Memory B cell (primary cell): ENCODE measurements around the gene GFRA3.
"Not testable (repeated sequence)": the region's sequence is repeated elsewhere in the genome, so short reads cannot be mapped to it uniquely, and the experiment has no call there.

Source experiments
- ATAC-seq: fragments of 150-1000 bp; cut with Tn5 transposase; 2 replicates; pipeline ENCODE4 v1.10.0; 2021; ENCODE audit warnings: low read depth, mild to moderate bottlenecking, moderate library complexity
- DNase-seq, 2 donors: peaks; one replicate each; pipeline ENCODE4 v3.0.0; 2022; ENCODE audit warnings: low spot score in 2 of 2
- H3K27ac Mint-ChIP-seq: one replicate; pipeline ENCODE4 v1.8.0; 2022; ENCODE audit warnings: mild to moderate bottlenecking, moderate library complexity, mixed read lengths
- H3K27me3 Mint-ChIP-seq: one replicate; pipeline ENCODE4 v1.8.0; 2022; ENCODE audit warnings: mixed read lengths
- H3K36me3 Mint-ChIP-seq: one replicate; pipeline ENCODE4 v1.8.0; 2022; ENCODE audit warnings: mild to moderate bottlenecking, mixed read lengths
- H3K4me1 Mint-ChIP-seq: one replicate; pipeline ENCODE4 v1.8.0; 2022; ENCODE audit warnings: mixed read lengths
- H3K4me3 Mint-ChIP-seq: one replicate; pipeline ENCODE4 v1.8.0; 2022; ENCODE audit warnings: mild to moderate bottlenecking, moderate library complexity, mixed read lengths
- H3K9me3 Mint-ChIP-seq: one replicate; pipeline ENCODE4 v1.8.0; 2022; ENCODE audit warnings: mixed read lengths

Gene GFRA3

DNA sequence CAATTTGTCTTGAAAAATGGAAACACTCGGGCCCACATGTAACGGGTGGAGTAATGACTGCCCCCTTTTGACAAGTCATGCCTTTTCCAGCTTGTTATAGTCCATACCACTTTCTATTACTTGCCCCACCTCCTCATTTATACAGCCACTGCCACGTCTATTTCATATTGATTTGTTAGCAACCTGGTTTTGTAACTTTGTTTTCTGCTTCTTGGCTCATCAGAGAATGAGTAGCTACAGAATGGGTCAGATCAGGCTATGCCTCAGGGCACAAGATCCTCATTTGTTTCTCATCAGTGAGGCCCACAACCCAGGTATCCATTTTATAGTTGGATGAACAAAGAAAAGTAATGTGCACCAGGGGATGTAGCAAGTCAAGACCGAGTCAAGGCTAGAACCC, 1.7 kb downstream of the GFRA3 start:
- H3K4me3 Mint-ChIP-seq, result no peak overlapping the region
- DNase-seq (no peak), ATAC-seq (no peak)
- H3K4me1 Mint-ChIP-seq, result peaks cover 8% of the 10 kb centered on the region
- H3K36me3 Mint-ChIP-seq, result no peaks in the 10 kb centered on the region
- H3K9me3 Mint-ChIP-seq, result no peaks in the 10 kb centered on the region
- peaks cover 13% of the 10 kb centered on the region for H3K27me3 Mint-ChIP-seq
- no peak overlapping the region for H3K27ac Mint-ChIP-seq

DNA sequence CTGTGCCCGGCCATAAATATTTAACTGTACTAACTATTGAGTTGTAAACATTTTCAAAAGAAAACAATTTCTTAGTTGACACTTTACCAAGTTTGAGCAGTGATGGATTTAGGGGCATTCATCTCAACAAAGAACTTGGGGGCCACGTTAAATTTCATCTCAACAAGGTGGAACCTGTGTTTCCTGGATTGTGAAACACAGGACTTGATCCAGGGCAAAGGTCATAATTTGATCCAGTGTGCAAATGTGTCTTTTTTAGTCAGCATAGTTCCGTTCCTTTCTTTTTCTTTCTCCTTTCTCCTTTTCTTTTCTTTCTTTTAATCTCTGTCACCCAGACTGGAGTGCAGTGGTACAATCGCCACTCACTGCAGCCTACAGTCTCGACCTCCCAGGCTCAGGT, 3.1 kb downstream of the GFRA3 start:
- DNase-seq (no peak), ATAC-seq (no peak)
- H3K36me3 Mint-ChIP-seq, result no peaks in the 10 kb centered on the region
- no peaks in the 10 kb centered on the region for H3K9me3 Mint-ChIP-seq
- H3K27ac Mint-ChIP-seq, result no peak overlapping the region
- H3K4me3 Mint-ChIP-seq, result no peak overlapping the region
- peaks cover 19% of the 10 kb centered on the region for H3K27me3 Mint-ChIP-seq
- H3K4me1 Mint-ChIP-seq, result peaks cover 8% of the 10 kb centered on the region

DNA sequence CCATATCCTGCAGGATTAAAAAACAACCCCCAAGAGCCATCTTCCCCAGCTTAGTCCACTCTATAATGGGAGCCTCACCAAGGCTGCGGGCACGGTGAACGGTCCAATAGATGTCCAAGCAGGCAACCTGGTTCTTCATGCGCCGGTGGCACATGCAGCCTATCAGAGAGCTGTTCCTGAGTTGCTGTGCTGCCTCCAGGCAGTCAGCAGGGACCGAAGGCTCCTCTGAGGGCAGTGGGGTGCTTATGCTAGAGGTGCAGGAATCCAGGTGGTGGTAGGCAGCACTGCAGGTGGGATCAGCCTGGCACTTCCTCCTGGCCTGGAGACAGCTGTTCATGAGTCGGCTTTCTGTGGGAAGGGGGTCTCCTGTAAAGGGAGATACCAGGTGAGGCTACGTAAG, 10.2 kb downstream of the GFRA3 start:
- H3K36me3 Mint-ChIP-seq, result no peaks in the 10 kb centered on the region
- no peak overlapping the region for H3K4me3 Mint-ChIP-seq
- no peaks in the 10 kb centered on the region for H3K9me3 Mint-ChIP-seq
- no peak for ATAC-seq
- no peak for DNase-seq
- H3K4me1 Mint-ChIP-seq, result no peaks in the 10 kb centered on the region
- peaks cover 15% of the 10 kb centered on the region for H3K27me3 Mint-ChIP-seq
- H3K27ac Mint-ChIP-seq, result no peak overlapping the region

DNA sequence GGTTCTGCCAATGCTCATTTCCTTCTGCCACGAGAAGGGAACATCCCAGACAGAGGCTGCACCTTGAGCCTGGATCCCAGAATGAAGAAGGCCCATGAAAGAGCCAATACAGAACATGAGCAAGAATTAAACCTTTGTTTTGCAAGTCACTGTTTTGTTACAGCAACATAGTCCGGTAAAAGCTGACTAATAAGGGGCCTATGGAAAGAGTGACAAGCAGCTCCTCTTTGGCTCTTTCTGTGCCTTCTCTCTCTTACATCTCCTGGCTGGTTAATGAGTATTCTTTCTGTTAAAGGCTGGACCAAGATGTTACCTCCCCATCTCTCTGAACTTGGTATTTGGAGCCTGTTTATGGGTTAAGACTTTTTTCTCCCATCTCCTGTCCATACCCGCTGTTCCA, 10.8 kb downstream of the GFRA3 start:
- peaks cover 15% of the 10 kb centered on the region for H3K27me3 Mint-ChIP-seq
- no peaks in the 10 kb centered on the region for H3K36me3 Mint-ChIP-seq
- H3K4me3 Mint-ChIP-seq, result no peak overlapping the region
- no peak overlapping the region for H3K27ac Mint-ChIP-seq
- DNase-seq (no peak), ATAC-seq (no peak)
- H3K9me3 Mint-ChIP-seq, result no peaks in the 10 kb centered on the region
- H3K4me1 Mint-ChIP-seq, result no peaks in the 10 kb centered on the region

DNA sequence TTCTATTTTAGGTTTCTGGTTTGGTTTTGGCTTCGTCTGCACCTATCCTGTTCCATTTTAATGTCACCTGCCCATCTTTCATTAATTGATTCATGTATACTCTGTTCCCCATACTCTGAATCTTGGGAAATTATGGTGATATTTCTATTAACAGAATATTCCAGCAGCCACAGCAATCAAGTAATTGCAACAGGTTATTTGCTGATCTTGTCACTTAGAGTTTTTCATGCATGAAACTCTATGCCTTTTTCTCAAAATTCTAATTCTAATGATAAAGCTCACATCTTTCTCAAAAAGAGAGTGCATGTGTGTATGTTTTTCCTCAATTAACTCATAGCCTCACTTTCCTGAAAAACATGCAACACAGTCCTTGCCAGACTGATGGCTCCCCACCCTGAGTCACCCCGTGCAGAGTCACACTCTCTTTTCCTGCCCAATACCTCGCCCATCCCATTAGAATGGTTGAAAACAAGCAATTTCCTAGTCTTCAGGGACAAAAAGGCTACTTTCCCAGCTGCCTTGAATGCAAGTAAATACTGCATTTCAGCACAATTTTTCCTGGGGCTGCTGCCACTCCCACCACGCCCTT, 15.6 kb downstream of the GFRA3 start:
- ATAC-seq (no peak), DNase-seq (no peak)
- Mint-ChIP-seq H3K4me3 (no peak overlapping the region), H3K27ac (no peak overlapping the region), H3K27me3 (peaks cover 1% of the 10 kb centered on the region), H3K9me3 (no peaks in the 10 kb centered on the region), H3K36me3 (no peaks in the 10 kb centered on the region), H3K4me1 (no peaks in the 10 kb centered on the region)

DNA sequence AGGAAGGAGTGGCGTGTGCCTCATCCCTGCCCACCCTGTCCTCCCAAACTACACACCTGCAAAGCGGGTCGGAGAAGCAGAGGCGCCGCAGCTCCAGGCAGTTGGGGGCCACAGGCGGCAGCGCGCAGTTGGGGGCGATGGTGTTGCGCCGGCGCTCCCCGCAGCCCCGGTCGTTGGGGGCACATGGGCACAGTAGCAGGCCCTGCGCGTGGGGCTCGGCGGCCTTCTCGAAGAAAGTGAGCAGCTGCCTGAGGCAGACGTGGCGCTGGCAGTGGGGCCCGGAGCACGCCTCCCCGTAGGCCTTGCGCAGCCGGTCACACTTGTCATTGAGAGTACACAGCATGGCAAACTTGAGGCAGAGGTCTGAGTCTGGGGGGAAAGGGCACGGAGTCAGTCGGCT, 16.8 kb downstream of the GFRA3 start:
- Mint-ChIP-seq H3K36me3 (no peaks in the 10 kb centered on the region), H3K4me3 (no peak overlapping the region), H3K27ac (no peak overlapping the region), H3K9me3 (no peaks in the 10 kb centered on the region), H3K27me3 (peaks cover 4% of the 10 kb centered on the region), H3K4me1 (no peaks in the 10 kb centered on the region)
- ATAC-seq, result no peak
- no peak for DNase-seq

DNA sequence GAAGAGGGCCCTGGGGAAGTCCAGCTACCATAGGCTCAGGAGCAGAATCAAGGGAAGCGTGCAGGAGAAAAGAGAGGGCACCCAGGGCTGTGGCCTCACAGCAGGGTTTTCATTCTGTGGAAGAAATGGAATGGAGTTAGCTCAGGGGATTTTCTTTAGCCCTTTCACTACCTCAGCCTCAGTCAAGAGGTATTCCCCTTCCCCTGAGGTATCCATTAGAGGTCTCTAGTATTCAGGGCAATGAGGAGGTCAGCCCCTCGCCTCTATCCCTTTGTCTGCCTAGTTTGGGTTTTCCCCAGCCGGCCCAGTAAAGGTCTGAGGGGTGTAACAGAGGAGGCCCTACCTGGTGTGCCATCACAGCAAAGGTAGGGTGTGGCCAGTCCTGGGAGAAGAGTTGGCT, 21.5 kb downstream of the GFRA3 start:
- ATAC-seq (no peak), DNase-seq (no peak)
- Mint-ChIP-seq H3K9me3 (no peaks in the 10 kb centered on the region), H3K27ac (no peak overlapping the region), H3K4me1 (no peaks in the 10 kb centered on the region), H3K27me3 (peaks cover 8% of the 10 kb centered on the region), H3K36me3 (no peaks in the 10 kb centered on the region), H3K4me3 (no peak overlapping the region)

DNA sequence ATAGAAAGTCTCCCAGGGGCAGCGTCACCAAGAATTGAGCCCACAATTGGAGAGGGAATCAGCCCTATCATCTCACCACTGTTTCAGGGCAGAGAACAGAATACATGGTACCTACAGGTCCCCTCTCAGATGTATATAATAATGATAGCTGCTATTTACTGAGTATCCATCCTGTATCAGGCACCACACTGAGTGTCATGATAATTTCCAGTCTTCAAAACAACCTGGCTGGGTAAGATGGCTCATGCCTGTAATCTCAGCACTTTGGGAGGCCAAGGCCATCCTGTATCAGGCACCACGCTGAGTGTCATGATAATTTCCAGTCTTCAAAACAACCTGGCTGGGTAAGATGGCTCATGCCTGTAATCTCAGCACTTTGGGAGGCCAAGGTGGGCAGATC, 26.6 kb downstream of the GFRA3 start:
- not testable (repeated sequence) for DNase-seq, H3K27ac Mint-ChIP-seq, H3K36me3 Mint-ChIP-seq, H3K9me3 Mint-ChIP-seq, H3K27me3 Mint-ChIP-seq, H3K4me3 Mint-ChIP-seq, H3K4me1 Mint-ChIP-seq, ATAC-seq

DNA sequence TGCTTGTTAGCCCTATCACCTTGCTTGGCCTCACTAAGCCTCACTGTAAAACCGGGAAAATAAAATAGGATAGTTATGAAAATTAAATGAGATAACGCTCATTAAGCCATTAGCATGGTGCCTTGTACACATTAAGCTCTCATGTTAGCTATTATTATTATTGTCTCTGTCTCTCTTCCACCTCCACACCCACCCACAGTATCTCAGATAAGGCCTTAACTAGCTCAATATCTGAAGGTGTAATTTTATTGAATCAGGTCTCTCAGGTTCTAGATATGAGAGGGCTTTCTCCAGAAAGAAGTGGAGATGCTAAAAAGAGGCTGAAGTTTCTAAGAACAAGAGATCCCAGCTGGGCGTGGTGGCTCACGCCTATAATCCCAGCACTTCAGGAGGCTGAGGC, 27.6 kb downstream of the GFRA3 start:
- peaks cover 7% of the 10 kb centered on the region for H3K27me3 Mint-ChIP-seq
- no peaks in the 10 kb centered on the region for H3K36me3 Mint-ChIP-seq
- peaks cover 5% of the 10 kb centered on the region for H3K4me1 Mint-ChIP-seq
- no peak for DNase-seq
- ATAC-seq, result no peak
- H3K4me3 Mint-ChIP-seq, result no peak overlapping the region
- no peaks in the 10 kb centered on the region for H3K9me3 Mint-ChIP-seq
- H3K27ac Mint-ChIP-seq, result no peak overlapping the region

DNA sequence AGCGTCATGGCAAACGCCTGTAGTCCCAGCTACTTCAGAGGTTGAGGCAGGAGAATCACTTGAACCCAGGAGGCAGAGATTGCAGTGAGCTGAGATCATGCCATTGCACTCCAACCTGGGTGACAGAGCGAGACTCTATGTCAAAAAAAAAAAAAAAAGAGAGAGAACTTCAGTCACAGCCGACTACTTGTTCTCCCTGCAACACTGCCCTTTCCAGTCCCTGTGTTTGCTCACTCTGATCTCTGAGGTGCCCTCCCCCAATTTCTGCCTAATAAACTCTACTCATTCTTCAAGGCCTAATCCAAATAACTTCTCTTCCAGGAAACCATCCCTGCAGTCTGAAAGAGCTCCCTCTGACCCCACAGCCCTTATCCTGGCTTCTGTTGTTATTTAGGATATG, 28.1 kb downstream of the GFRA3 start:
- peaks cover 8% of the 10 kb centered on the region for H3K4me1 Mint-ChIP-seq
- ATAC-seq, result no peak

DNA sequence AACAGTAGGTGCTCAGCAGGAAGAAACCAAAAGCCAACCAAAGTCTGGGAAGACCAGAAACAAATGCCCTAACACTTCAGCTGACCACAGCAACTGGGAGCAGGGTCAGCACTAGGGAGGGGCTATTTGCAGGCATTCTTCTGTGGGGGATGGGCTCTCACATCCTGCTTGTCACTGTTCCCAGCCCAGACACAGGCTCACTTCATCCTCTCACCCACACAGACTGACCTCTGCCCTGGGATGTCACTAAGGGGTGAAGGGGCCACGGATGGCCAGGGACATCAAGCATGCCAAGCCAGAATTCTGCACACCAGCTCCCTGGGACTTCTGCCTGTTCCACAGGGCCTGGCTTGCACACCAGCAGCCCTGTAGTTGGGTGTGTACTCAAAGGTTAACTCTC, 28.7 kb downstream of the GFRA3 start:
- Mint-ChIP-seq H3K9me3 (no peaks in the 10 kb centered on the region), H3K36me3 (no peaks in the 10 kb centered on the region), H3K4me1 (peaks cover 14% of the 10 kb centered on the region), H3K4me3 (no peak overlapping the region), H3K27me3 (peaks cover 11% of the 10 kb centered on the region), H3K27ac (no peak overlapping the region)
- DNase-seq, result no peak
- ATAC-seq, result no peak

More for the DNA sequence above, 28.1 kb downstream of the GFRA3 start:
- H3K27ac Mint-ChIP-seq, result no peak overlapping the region
- H3K4me3 Mint-ChIP-seq, result no peak overlapping the region
- H3K27me3 Mint-ChIP-seq, result peaks cover 8% of the 10 kb centered on the region
- no peaks in the 10 kb centered on the region for H3K9me3 Mint-ChIP-seq
- H3K36me3 Mint-ChIP-seq, result no peaks in the 10 kb centered on the region
- DNase-seq, result no peak

DNA sequence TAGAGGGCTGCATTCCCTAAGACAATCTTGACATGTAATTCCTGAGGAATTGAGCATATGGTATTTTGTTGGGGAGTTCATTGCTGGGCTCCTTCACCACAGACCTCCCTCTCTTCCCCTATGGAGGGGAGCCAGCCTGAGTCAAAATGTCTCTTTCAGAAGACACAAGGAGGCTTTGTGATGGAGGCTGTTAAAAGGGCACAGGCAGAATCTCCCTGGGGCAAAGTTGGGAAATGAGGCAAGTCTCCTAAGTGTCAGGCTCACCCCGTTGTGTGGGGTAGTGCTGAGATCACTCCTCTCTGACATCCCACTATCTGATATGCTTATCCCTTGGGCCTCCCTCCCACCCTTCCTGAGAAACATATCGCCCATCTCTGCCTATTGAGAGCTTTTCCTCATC, 30.6 kb downstream of the GFRA3 start:
- peaks cover 15% of the 10 kb centered on the region for H3K27me3 Mint-ChIP-seq

DNA sequence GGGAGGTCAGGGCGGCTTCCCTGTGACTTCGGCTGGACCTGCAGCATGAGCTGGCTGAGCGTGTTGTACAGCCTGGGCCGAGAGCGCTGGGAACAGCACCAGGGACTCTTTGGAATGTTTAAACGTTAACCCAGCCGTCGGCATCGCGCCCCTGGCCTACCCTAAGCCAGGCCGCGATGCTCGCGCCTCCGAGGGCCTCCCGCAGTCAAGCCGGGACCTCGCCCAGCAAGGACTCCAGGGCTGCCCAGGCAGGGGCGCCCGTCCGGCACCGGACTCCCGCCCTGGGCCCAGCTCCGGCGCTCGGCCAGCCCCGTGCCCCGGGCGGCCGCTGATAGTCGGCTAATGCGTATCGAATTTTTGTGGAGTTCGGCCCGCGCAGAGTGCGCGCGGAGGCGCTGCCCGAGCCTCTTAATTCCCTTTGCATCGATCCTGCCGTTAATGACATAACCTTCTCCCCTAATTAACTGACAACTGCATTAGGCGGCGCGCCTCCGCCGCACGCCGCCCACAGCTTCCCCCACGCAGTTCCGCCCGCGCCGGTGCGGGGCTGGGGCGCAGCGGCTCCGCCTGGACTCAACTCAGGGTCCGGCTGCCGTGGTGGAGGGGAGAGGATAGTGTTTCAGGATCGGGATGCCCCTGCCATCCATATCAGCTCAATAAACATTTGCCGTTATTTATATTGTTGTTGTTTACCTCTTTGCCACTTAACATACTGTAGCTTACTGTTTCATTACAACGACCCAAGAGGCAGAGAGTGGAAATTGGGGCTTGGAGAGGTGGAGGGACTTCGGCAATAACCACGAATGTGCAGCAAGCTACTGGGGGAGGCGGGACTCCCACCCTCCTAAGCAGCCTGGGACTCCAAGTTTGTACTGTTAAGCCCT, 32.5 kb downstream of the GFRA3 start:
- Mint-ChIP-seq H3K9me3 (no peaks in the 10 kb centered on the region), H3K4me3 (peak overlapping the region; percentile 60), H3K36me3 (no peaks in the 10 kb centered on the region), H3K4me1 (peaks cover 16% of the 10 kb centered on the region), H3K27ac (no peak overlapping the region), H3K27me3 (peaks cover 15% of the 10 kb centered on the region)
- ATAC-seq (peak; percentile 74), DNase-seq (no peak)

More for the DNA sequence above, 30.6 kb downstream of the GFRA3 start:
- no peak overlapping the region for H3K4me3 Mint-ChIP-seq
- H3K9me3 Mint-ChIP-seq, result no peaks in the 10 kb centered on the region
- DNase-seq, result no peak
- H3K27ac Mint-ChIP-seq, result no peak overlapping the region
- H3K4me1 Mint-ChIP-seq, result peaks cover 16% of the 10 kb centered on the region
- ATAC-seq, result no peak
- no peaks in the 10 kb centered on the region for H3K36me3 Mint-ChIP-seq

DNA sequence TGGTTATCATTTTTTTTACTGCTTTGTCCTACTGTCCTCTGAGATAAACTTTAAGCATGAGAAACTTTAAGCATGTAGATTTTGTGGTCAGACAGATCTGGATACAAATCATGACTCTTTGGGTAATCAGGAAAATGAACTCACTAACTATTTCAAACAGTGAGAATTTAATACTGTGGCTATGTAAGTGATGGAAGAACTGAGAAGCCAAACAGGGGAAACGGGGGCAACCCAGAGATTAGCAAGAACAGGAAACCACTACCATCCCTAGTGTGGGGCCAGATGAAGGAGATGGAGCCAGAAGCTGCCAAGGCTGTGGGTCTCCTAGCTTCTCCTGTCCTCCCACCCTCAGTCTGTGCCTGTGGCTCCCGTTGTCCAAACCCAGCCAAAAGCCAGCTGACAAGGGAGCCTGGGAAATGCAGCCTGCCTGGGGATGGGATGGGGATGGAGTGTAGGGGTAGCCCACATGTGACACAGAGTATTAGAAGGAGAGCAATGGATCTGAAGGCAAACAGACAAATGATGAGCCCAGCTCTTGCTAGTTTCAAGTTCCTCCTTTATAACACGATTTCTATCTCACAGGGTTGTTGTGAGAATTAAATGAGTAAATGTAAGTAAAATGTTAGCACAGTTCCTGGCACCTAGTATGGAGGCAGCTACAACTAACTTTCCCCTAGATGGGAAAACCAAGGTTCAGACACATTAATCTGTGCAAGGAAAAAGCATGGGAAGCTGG, 33.6 kb downstream of the GFRA3 start:
- no peak overlapping the region for H3K4me3 Mint-ChIP-seq
- peaks cover 13% of the 10 kb centered on the region for H3K27me3 Mint-ChIP-seq

More for the DNA sequence above, 33.6 kb downstream of the GFRA3 start:
- DNase-seq, result no peak
- no peaks in the 10 kb centered on the region for H3K36me3 Mint-ChIP-seq
- no peak overlapping the region for H3K27ac Mint-ChIP-seq
- peak; percentile 49 for ATAC-seq
- H3K4me1 Mint-ChIP-seq, result peaks cover 16% of the 10 kb centered on the region
- no peaks in the 10 kb centered on the region for H3K9me3 Mint-ChIP-seq
